Activated naive CD8-positive, alpha-beta T cell (primary cell): Measurements from ENCODE around the gene OR51B2.

ENCODE experiments used
- H3K27ac Mint-ChIP-seq: one replicate; pipeline ENCODE4 v1.8.0; 2021; ENCODE audit warnings: mixed read lengths
- H3K27me3 Mint-ChIP-seq: one replicate; pipeline ENCODE4 v1.8.0; 2021; ENCODE audit warnings: mixed read lengths
- H3K36me3 Mint-ChIP-seq: one replicate; pipeline ENCODE4 v1.8.0; 2021; ENCODE audit warnings: mixed read lengths
- H3K4me1 Mint-ChIP-seq: one replicate; pipeline ENCODE4 v1.8.0; 2021; ENCODE audit warnings: low read depth, mixed read lengths
- H3K4me3 Mint-ChIP-seq: one replicate; pipeline ENCODE4 v1.8.0; 2021; ENCODE audit warnings: mild to moderate bottlenecking, mixed read lengths
- H3K9me3 Mint-ChIP-seq: one replicate; pipeline ENCODE4 v1.8.0; 2021; ENCODE audit warnings: low read depth, mixed read lengths

The OR51B2 gene

DNA sequence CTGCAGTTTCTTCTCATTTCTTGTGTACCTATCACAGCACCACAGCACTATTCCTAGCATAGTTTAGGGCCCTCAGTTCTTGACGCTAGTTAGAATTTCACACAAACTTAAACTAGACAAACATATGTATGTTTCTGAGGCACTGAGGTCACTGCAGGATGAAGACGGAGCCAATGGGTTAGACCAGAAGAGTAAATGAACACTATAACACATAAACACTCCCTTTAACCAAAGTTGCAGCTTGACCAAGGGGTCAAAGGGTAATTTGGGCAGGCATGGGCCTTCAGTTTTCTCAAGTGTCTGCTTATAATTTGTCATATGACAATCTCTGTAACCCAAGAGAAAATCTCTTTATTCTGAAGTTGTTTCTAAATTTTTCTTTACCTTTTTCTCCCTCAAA is 41.5 kb downstream of the OR51B2 start:
- Mint-ChIP-seq H3K36me3 (no peaks in the 10 kb centered on the region), H3K27ac (no peak overlapping the region), H3K4me1 (no peaks in the 10 kb centered on the region), H3K27me3 (no peaks in the 10 kb centered on the region), H3K4me3 (no peak overlapping the region), H3K9me3 (no peaks in the 10 kb centered on the region)

- Mint-ChIP-seq H3K4me3 (no peak overlapping the region), H3K36me3 (no peaks in the 10 kb centered on the region), H3K27me3 (no peaks in the 10 kb centered on the region), H3K27ac (no peak overlapping the region), H3K9me3 (no peaks in the 10 kb centered on the region), H3K4me1 (no peaks in the 10 kb centered on the region)
Observed at GRCh38 chr11:5281596-5281995, 42.5 kb downstream of the OR51B2 start.

DNA sequence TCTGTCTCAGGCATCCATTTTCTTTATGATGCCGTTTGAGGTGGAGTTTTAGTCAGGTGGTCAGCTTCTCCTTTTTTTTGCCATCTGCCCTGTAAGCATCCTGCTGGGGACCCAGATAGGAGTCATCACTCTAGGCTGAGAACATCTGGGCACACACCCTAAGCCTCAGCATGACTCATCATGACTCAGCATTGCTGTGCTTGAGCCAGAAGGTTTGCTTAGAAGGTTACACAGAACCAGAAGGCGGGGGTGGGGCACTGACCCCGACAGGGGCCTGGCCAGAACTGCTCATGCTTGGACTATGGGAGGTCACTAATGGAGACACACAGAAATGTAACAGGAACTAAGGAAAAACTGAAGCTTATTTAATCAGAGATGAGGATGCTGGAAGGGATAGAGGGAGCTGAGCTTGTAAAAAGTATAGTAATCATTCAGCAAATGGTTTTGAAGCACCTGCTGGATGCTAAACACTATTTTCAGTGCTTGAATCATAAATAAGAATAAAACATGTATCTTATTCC is 43.5 kb downstream of the OR51B2 start:
- no peaks in the 10 kb centered on the region for H3K9me3 Mint-ChIP-seq
- no peaks in the 10 kb centered on the region for H3K27me3 Mint-ChIP-seq
- H3K36me3 Mint-ChIP-seq, result no peaks in the 10 kb centered on the region
- no peak overlapping the region for H3K4me3 Mint-ChIP-seq
- H3K4me1 Mint-ChIP-seq, result no peaks in the 10 kb centered on the region
- H3K27ac Mint-ChIP-seq, result no peak overlapping the region

- H3K27me3 Mint-ChIP-seq, result peaks cover under 1% of the 10 kb centered on the region
- no peak overlapping the region for H3K4me3 Mint-ChIP-seq
- no peaks in the 10 kb centered on the region for H3K4me1 Mint-ChIP-seq
- no peaks in the 10 kb centered on the region for H3K9me3 Mint-ChIP-seq
- H3K36me3 Mint-ChIP-seq, result no peaks in the 10 kb centered on the region
- no peak overlapping the region for H3K27ac Mint-ChIP-seq
Observed at GRCh38 chr11:5279471-5280090, 44.5 kb downstream of the OR51B2 start.

GRCh38 chr11:5277807-5278382 is 46.2 kb downstream of the OR51B2 start:
- Mint-ChIP-seq H3K4me3 (no peak overlapping the region), H3K36me3 (no peaks in the 10 kb centered on the region), H3K27me3 (peaks cover 2% of the 10 kb centered on the region), H3K4me1 (no peaks in the 10 kb centered on the region), H3K27ac (no peak overlapping the region), H3K9me3 (no peaks in the 10 kb centered on the region)

DNA sequence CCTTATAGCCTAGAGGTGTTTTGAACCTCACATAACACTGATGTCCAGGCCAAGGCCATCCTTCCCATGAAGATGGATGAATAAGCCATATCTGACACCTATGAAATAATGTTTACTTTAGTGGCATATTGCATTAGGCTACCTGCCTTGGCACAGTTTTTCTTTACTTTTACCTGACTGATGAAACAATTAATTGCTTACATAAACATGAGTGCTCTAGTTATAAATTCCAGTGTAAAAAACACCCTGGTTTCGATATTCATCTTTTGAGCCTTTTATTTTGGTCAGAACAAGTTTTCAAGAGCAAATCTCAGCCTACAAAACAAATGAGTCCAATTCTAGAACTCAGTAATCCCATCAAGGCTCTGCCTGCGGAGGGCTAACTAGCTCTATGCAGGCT is 47.4 kb downstream of the OR51B2 start:
- H3K36me3 Mint-ChIP-seq, result no peaks in the 10 kb centered on the region
- no peaks in the 10 kb centered on the region for H3K9me3 Mint-ChIP-seq
- H3K27me3 Mint-ChIP-seq, result peaks cover 2% of the 10 kb centered on the region
- no peak overlapping the region for H3K4me3 Mint-ChIP-seq
- H3K27ac Mint-ChIP-seq, result no peak overlapping the region
- no peaks in the 10 kb centered on the region for H3K4me1 Mint-ChIP-seq

- Mint-ChIP-seq H3K27me3 (peaks cover 2% of the 10 kb centered on the region), H3K27ac (no peak overlapping the region), H3K36me3 (no peaks in the 10 kb centered on the region), H3K9me3 (no peaks in the 10 kb centered on the region), H3K4me3 (no peak overlapping the region), H3K4me1 (no peaks in the 10 kb centered on the region)
Observed at GRCh38 chr11:5275369-5276110, 48.6 kb downstream of the OR51B2 start.

GRCh38 chr11:5274395-5274794 is 49.7 kb downstream of the OR51B2 start:
- H3K4me1 Mint-ChIP-seq, result no peaks in the 10 kb centered on the region
- no peak overlapping the region for H3K27ac Mint-ChIP-seq
- no peak overlapping the region for H3K4me3 Mint-ChIP-seq
- H3K27me3 Mint-ChIP-seq, result peaks cover 2% of the 10 kb centered on the region
- no peaks in the 10 kb centered on the region for H3K36me3 Mint-ChIP-seq
- no peaks in the 10 kb centered on the region for H3K9me3 Mint-ChIP-seq
